Astrocyte (in vitro differentiated cells and primary cell): Measurements from ENCODE around the gene TMEM39A. TPM values are rescaled to one million over a fixed set of nuclear protein-coding genes. Genes with fewer than 3 reads are reported as not detected.

Experiments
- DNase-seq: peaks from one replicate; pipeline ENCODE4 v3.0.0-alpha.2; 2010; ENCODE audit warnings: low read depth
- FAIRE-seq: peaks from 2 replicates; lab custom pipeline; 2011; peaks lifted over from hg19 to GRCh38; lab: Jason Lieb, UNC
- H2AFZ ChIP-seq: 2 replicates; pipeline ENCODE4 v1.6.0; 2012; ENCODE audit warnings: low read depth, low read length, inconsistent platforms
- H3K27ac ChIP-seq: 2 replicates; pipeline ENCODE4 v1.5.1; 2011; ENCODE audit warnings: low read depth, low read length, inconsistent platforms
- H3K27me3 ChIP-seq: 2 replicates; pipeline ENCODE4 v1.6.0; 2011; ENCODE audit warnings: low read length, inconsistent platforms; ENCODE audit not compliant: insufficient read depth
- H3K36me3 ChIP-seq: 2 replicates; pipeline ENCODE4 v1.5.1; 2011; ENCODE audit warnings: low read length, inconsistent platforms; ENCODE audit not compliant: insufficient read depth
- H3K4me1 ChIP-seq: 2 replicates; pipeline ENCODE4 v1.5.1; 2011; ENCODE audit warnings: low read length, inconsistent platforms; ENCODE audit not compliant: insufficient read depth
- H3K4me2 ChIP-seq: 2 replicates; pipeline ENCODE4 v1.6.0; 2012; ENCODE audit warnings: low read length, inconsistent platforms
- H3K4me3 ChIP-seq: 2 replicates; pipeline ENCODE4 v1.5.1; 2011; ENCODE audit warnings: low read depth, mild to moderate bottlenecking, low read length, inconsistent platforms; ENCODE audit not compliant: insufficient read depth
- H3K79me2 ChIP-seq: 2 replicates; pipeline ENCODE4 v1.6.0; 2012; ENCODE audit warnings: mild to moderate bottlenecking, low read length, inconsistent platforms; ENCODE audit not compliant: insufficient read depth
- H3K9ac ChIP-seq: 2 replicates; pipeline ENCODE4 v1.6.0; 2012; ENCODE audit warnings: mild to moderate bottlenecking, low read length, inconsistent platforms
- H3K9me3 ChIP-seq: 2 replicates; pipeline ENCODE4 v1.5.1; 2012; ENCODE audit warnings: low read depth, mild to moderate bottlenecking, low read length, inconsistent platforms; ENCODE audit not compliant: insufficient read depth
- H4K20me1 ChIP-seq: 2 replicates; pipeline ENCODE4 v1.6.0; 2012; ENCODE audit warnings: low read length, inconsistent platforms; ENCODE audit not compliant: insufficient read depth
- H3K27ac Mint-ChIP-seq: one replicate; pipeline ENCODE4 v1.8.0; 2021; ENCODE audit warnings: mild to moderate bottlenecking, mixed read lengths; ENCODE audit not compliant: unreplicated experiment
- H3K27me3 Mint-ChIP-seq: one replicate; pipeline ENCODE4 v1.8.0; 2021; ENCODE audit warnings: low read depth, mixed read lengths; ENCODE audit not compliant: unreplicated experiment
- H3K36me3 Mint-ChIP-seq: one replicate; pipeline ENCODE4 v1.8.0; 2021; ENCODE audit warnings: low read depth, mixed read lengths; ENCODE audit not compliant: unreplicated experiment
- H3K4me1 Mint-ChIP-seq: one replicate; pipeline ENCODE4 v1.8.0; 2021; ENCODE audit warnings: low read depth, mixed read lengths; ENCODE audit not compliant: unreplicated experiment
- H3K4me3 Mint-ChIP-seq: one replicate; pipeline ENCODE4 v1.8.0; 2021; ENCODE audit warnings: mild to moderate bottlenecking, moderate library complexity, mixed read lengths; ENCODE audit not compliant: unreplicated experiment
- H3K9me3 Mint-ChIP-seq: one replicate; pipeline ENCODE4 v1.8.0; 2021; ENCODE audit warnings: mild to moderate bottlenecking, mixed read lengths; ENCODE audit not compliant: unreplicated experiment
- CTCF ChIP-seq: IDR thresholded peaks from 2 replicates; pipeline ENCODE4 v1.5.1; 2011; ENCODE audit warnings: low read depth, mild to moderate bottlenecking, inconsistent platforms, low read length, moderate library complexity; ENCODE audit not compliant: insufficient read depth
- EZH2 ChIP-seq: IDR thresholded peaks from 2 replicates; pipeline ENCODE4 v1.6.1; 2012; ENCODE audit warnings: mild to moderate bottlenecking, low read length, inconsistent platforms; ENCODE audit not compliant: insufficient read depth
- total RNA-seq: library from RNA; stranded (reverse); gene quantifications from 2 replicates; pipeline ENCODE4 v1.2.1, GENCODE V29; 2021

TMEM39A gene
- total RNA-seq, 1 donor from 2014 or later, result 53.4 TPM

DNA sequence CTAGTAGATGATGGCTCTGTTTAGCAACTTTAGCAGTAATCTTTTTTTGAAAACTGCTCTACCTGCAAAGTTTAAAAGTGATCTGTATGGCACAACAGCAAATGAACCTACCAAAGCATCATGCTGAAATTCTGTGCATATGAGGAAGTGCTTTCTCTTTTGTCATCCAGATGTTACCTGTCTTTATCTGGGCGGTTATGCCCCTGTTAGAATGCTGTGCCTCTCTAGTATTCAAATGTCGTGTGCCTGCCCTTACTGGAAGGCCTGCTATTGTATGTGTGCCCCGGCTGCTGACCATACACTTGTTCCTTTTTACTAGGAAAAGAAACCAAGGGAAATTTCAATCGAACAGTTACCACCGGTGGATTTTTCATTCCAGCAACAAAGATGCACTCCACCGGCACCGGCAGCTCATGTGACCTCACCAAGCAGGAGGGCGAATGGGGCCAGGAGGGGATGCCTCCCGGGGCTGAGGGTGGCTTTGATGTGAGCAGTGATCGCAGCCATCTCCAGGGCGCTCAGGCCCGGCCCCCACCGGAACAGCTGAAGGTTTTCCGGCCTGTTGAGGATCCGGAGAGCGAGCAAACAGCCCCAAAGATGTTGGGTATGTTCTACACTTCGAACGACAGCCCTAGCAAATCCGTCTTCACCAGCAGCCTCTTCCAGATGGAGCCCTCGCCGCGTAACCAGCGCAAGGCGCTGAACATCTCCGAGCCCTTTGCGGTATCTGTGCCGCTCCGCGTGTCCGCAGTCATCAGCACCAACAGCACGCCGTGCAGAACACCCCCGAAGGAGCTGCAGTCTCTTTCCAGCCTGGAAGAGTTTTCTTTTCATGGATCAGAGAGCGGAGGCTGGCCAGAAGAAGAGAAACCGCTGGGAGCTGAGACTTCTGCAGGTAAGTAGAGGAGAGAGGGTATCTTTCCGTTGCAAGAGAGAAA lies 61.6 kb downstream of the TMEM39A start:
- DNase-seq (no peak), FAIRE-seq (no peak)
- Histone ChIP-seq H3K27ac (no peak overlapping the region), H2AFZ (no peak overlapping the region), H3K27me3 (no peaks in the 10 kb centered on the region), H3K4me1 (no peaks in the 10 kb centered on the region), H3K36me3 (peaks cover 50% of the 10 kb centered on the region), H3K9ac (no peak overlapping the region), H3K79me2 (no peaks in the 10 kb centered on the region), H3K4me2 (no peak overlapping the region), H4K20me1 (peaks cover 9% of the 10 kb centered on the region), H3K9me3 (no peaks in the 10 kb centered on the region), H3K4me3 (no peak overlapping the region)
- Mint-ChIP-seq H3K27ac (no peak overlapping the region), H3K9me3 (no peaks in the 10 kb centered on the region), H3K27me3 (no peaks in the 10 kb centered on the region), H3K4me3 (no peak overlapping the region), H3K36me3 (peaks cover 27% of the 10 kb centered on the region), H3K4me1 (peaks cover 9% of the 10 kb centered on the region)
- TF ChIP-seq EZH2 (no peak), CTCF (no peak)

DNA sequence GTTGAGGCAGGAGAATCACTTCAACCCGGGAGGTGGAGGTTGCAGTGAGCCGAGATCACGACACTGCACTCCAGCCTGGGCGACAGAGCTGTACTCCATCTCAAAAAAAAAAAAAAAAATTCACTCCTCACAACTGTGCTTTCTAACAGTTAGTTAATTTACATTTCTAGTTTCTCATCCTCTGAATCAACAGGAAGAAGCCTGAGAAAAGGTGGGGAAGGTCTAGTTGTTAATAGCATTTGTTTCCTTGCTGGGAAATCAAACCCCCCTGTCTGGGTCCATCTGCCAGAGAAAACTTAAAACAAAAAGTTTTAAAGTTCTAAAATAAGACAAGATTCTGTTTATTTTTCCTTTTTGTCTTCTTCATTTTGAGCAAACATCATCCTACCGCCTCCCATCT lies 62.3 kb downstream of the TMEM39A start:
- no peak overlapping the region for H3K27ac Mint-ChIP-seq

More for the DNA sequence above, 62.3 kb downstream of the TMEM39A start:
- Histone ChIP-seq H2AFZ (no peak overlapping the region), H3K4me1 (no peaks in the 10 kb centered on the region), H4K20me1 (peaks cover 9% of the 10 kb centered on the region), H3K9me3 (no peaks in the 10 kb centered on the region), H3K36me3 (peaks cover 51% of the 10 kb centered on the region), H3K27me3 (no peaks in the 10 kb centered on the region), H3K4me3 (no peak overlapping the region), H3K9ac (no peak overlapping the region), H3K4me2 (no peak overlapping the region), H3K79me2 (no peaks in the 10 kb centered on the region), H3K27ac (no peak overlapping the region)
- Mint-ChIP-seq H3K27me3 (no peaks in the 10 kb centered on the region), H3K4me3 (no peak overlapping the region), H3K9me3 (no peaks in the 10 kb centered on the region), H3K4me1 (peaks cover 9% of the 10 kb centered on the region), H3K36me3 (peaks cover 24% of the 10 kb centered on the region)
- no peak for TF ChIP-seq CTCF
- no peak for TF ChIP-seq EZH2
- no peak for FAIRE-seq
- DNase-seq, result no peak
